Skeletal muscle cell (primary cell): Measurements from ENCODE around the gene MCTP1.

Source experiments
- DNase-seq: peaks from one replicate; pipeline ENCODE4 v3.0.0-alpha.2; 2010; ENCODE audit warnings: low read depth
- H3K4me3 ChIP-seq: 2 replicates; pipeline ENCODE4 v1.5.1; 2011; ENCODE audit warnings: low read depth, mild to moderate bottlenecking, control low read depth, low read length, moderate library complexity

Gene MCTP1

GRCh38 chr5:95086927-95087815 lies 197.7 kb downstream of the MCTP1 start:
- no peak for DNase-seq
- H3K4me3 ChIP-seq = no peak overlapping the region

- no peak for DNase-seq
- no peak overlapping the region for H3K4me3 ChIP-seq
These were observed 200.1 kb downstream of the MCTP1 start for GRCh38 chr5:95084757-95085156.

- DNase-seq = no peak
- H3K4me3 ChIP-seq = no peak overlapping the region
These were observed 201.3 kb downstream of the MCTP1 start for GRCh38 chr5:95083606-95084005.

- peak overlapping the region; percentile 36 for H3K4me3 ChIP-seq
- DNase-seq = peak; percentile 76
These were observed 202.9 kb downstream of the MCTP1 start for GRCh38 chr5:95081982-95082381.

GRCh38 chr5:95081500-95081960 lies 203.4 kb downstream of the MCTP1 start:
- peak; percentile 81 for DNase-seq
- peak overlapping the region; percentile 36 for H3K4me3 ChIP-seq

GRCh38 chr5:95080441-95080840 lies 204.5 kb downstream of the MCTP1 start:
- peak overlapping the region; percentile 24 for H3K4me3 ChIP-seq
- DNase-seq = no peak

- H3K4me3 ChIP-seq = no peak overlapping the region
These were observed 204.9 kb downstream of the MCTP1 start for GRCh38 chr5:95080030-95080429.

GRCh38 chr5:95078868-95079267 lies 206.0 kb downstream of the MCTP1 start:
- H3K4me3 ChIP-seq = no peak overlapping the region
- no peak for DNase-seq

More at GRCh38 chr5:95080030-95080429, 204.9 kb downstream of the MCTP1 start:
- no peak for DNase-seq

GRCh38 chr5:95076395-95077185 lies 208.3 kb downstream of the MCTP1 start:
- DNase-seq = no peak
- H3K4me3 ChIP-seq = no peak overlapping the region

GRCh38 chr5:95075111-95075510 lies 209.8 kb downstream of the MCTP1 start:
- no peak for DNase-seq
- no peak overlapping the region for H3K4me3 ChIP-seq

GRCh38 chr5:95072281-95072680 lies 212.6 kb downstream of the MCTP1 start:
- no peak overlapping the region for H3K4me3 ChIP-seq
- DNase-seq = no peak

GRCh38 chr5:95070866-95071265 lies 214.0 kb downstream of the MCTP1 start:
- no peak overlapping the region for H3K4me3 ChIP-seq
- DNase-seq = no peak

- DNase-seq = no peak
- H3K4me3 ChIP-seq = no peak overlapping the region
These were observed 214.4 kb downstream of the MCTP1 start for GRCh38 chr5:95070453-95070852.

- DNase-seq = no peak
These were observed 214.9 kb downstream of the MCTP1 start for GRCh38 chr5:95069948-95070347.

GRCh38 chr5:95069021-95069420 lies 215.9 kb downstream of the MCTP1 start:
- no peak overlapping the region for H3K4me3 ChIP-seq
- no peak for DNase-seq

More at GRCh38 chr5:95069948-95070347, 214.9 kb downstream of the MCTP1 start:
- H3K4me3 ChIP-seq = no peak overlapping the region

GRCh38 chr5:95068289-95068910 lies 216.5 kb downstream of the MCTP1 start:
- no peak overlapping the region for H3K4me3 ChIP-seq
- DNase-seq = no peak

GRCh38 chr5:95066048-95066447 lies 218.8 kb downstream of the MCTP1 start:
- H3K4me3 ChIP-seq = no peak overlapping the region
- no peak for DNase-seq

- no peak for DNase-seq
- H3K4me3 ChIP-seq = no peak overlapping the region
These were observed 221.4 kb downstream of the MCTP1 start for GRCh38 chr5:95063492-95063891.

GRCh38 chr5:95060098-95060497 lies 224.8 kb downstream of the MCTP1 start:
- H3K4me3 ChIP-seq = no peak overlapping the region
- DNase-seq = no peak

- no peak for DNase-seq
- no peak overlapping the region for H3K4me3 ChIP-seq
These were observed 225.3 kb downstream of the MCTP1 start for GRCh38 chr5:95059636-95060035.
